HepG2 (cell line): ENCODE measurements around the gene ZCCHC10. TPM values are rescaled to one million over a fixed set of nuclear protein-coding genes. Genes with fewer than 3 reads are reported as not detected.

ENCODE experiments used
- ERF ChIP-seq: IDR thresholded peaks from 2 replicates; pipeline ENCODE4 v1.6.1; 2018; ENCODE audit warnings: missing biosample characterization, missing genetic modification reagents
- HNRNPL ChIP-seq: fragments of 200-400 bp; formaldehyde crosslinking; IDR thresholded peaks from 2 replicates; pipeline ENCODE4 v1.6.1; 2017; ENCODE audit warnings: mild to moderate bottlenecking, low read depth, low read length
- KMT2A ChIP-seq: sonication (generic); formaldehyde crosslinking; IDR thresholded peaks from 2 replicates; pipeline ENCODE4 v1.4.0; 2020; ENCODE audit warnings: missing genetic modification reagents
- SRSF9 ChIP-seq: fragments of 200-400 bp; formaldehyde crosslinking; IDR thresholded peaks from 2 replicates; pipeline ENCODE4 v1.6.1; 2018; ENCODE audit warnings: borderline replicate concordance, mild to moderate bottlenecking, low read depth, low read length; ENCODE audit not compliant: insufficient read depth, poor library complexity, severe bottlenecking
- ZBTB40 ChIP-seq, 2 experiments: fragments of 450-650 bp in 1 of 2; sonication (generic) in 1 of 2; formaldehyde crosslinking in 1 of 2; IDR thresholded peaks; 2 replicates each; pipeline versions ENCODE4 v1.6.1 to v1.8.0; 2016 to 2022; ENCODE audit warnings: antibody characterized with exemption in 1 of 2, mild to moderate bottlenecking in 1 of 2, missing genetic modification reagents in 1 of 2
- ZBTB49 ChIP-seq: sonication (generic); formaldehyde crosslinking; IDR thresholded peaks from 2 replicates; pipeline ENCODE4 v1.4.0; 2020; ENCODE audit warnings: missing genetic modification reagents, borderline replicate concordance
- ZNF263 ChIP-seq: sonication (generic); formaldehyde crosslinking; IDR thresholded peaks from 2 replicates; pipeline ENCODE4 v1.4.0; 2020; ENCODE audit warnings: missing genetic modification reagents
- ZXDC ChIP-seq: sonication (generic); formaldehyde crosslinking; IDR thresholded peaks from 2 replicates; pipeline ENCODE4 v1.5.0; 2020; ENCODE audit warnings: mild to moderate bottlenecking, missing genetic modification reagents
- polyA plus RNA-seq, 8 experiments: library from polyadenylated mRNA; depleted of rRNA in 3 of 8; stranded (reverse) in 7 of 8; unstranded in 1 of 8; fragments of >200 nt; fragmentation: Illumina TruSeq in 4 of 8; extraction: Trizol in 4 of 8; gene quantifications; 2 replicates each; pipeline versions ENCODE4 v1.2.1 to v1.2.3, GENCODE V29; 2011 to 2016; ENCODE audit warnings: low read depth in 4 of 8, missing spikeins in 1 of 8, mixed read lengths in 1 of 8; ENCODE audit not compliant: insufficient read depth in 1 of 8
- total RNA-seq, 5 experiments: library from RNA; depleted of rRNA; stranded (reverse); fragments of >200 nt; fragmentation: Illumina TruSeq; extraction: Trizol; gene quantifications; 2 replicates each; pipeline ENCODE4 v1.2.3, GENCODE V29; 2016; ENCODE audit warnings: low read depth in 1 of 5
- TF ChIP-seq, protein P1 (sequence below): sonication (generic); formaldehyde crosslinking; conservative IDR thresholded peaks from 2 replicates; pipeline ENCODE4 v1.4.0; 2020; ENCODE audit warnings: missing genetic modification reagents

ZCCHC10 gene
- total and polyA plus RNA-seq, 2 of the 13 experiments (the other 11 are each of a cell fraction or from before 2014, with no cell fraction given), result 40.7 to 48.2 TPM

DNA sequence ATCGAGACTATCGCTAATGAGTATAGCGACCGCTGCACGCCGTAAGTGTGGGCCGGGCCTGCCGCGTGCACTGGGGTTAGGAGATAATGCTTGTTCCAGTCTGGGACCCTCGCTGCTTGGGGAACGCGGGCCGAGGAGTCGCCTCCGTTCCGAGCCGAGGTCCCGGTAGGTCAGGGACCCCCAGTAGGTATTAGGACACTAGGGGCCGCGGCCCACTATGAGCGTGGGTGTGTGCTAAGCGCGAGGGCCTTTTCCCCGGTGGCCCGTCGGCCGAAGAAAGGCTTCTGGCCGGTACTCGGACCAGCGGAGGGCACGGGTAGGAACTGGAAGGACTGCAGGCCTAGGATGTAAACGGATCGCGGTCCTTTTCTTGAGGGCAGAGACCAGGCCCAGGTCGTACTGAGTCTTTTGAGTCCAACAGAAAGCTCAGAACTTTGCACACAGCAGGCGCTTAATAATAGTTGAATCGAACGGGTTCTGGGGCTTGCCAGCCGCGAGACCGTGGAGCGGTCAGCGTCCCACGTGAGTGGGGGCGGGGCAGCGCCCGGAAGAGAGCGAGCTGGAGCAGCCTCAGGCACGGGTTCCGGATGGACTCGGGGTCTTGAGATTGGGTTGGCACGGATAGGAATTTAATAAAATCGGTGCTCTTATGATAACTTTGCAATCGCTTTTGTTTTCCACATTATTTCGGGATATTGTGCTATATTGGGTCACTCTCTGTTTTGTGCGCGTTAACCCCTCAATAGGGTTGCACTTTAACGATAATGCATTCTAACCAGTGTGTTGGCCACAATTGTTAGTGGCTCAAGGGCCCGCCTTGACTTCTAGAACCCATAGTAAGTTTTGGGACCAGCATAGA is 26.2 kb upstream of the ZCCHC10 start (continued):
- no peak for TF ChIP-seq ZBTB49
- TF ChIP-seq, protein P1, sequence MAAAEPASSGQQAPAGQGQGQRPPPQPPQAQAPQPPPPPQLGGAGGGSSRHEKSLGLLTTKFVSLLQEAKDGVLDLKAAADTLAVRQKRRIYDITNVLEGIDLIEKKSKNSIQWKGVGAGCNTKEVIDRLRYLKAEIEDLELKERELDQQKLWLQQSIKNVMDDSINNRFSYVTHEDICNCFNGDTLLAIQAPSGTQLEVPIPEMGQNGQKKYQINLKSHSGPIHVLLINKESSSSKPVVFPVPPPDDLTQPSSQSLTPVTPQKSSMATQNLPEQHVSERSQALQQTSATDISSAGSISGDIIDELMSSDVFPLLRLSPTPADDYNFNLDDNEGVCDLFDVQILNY (CRISPR knock-in tag), result no peak
- no peak for TF ChIP-seq ERF (CRISPR knock-in tag)
- TF ChIP-seq ZBTB40 (IDR thresholded peaks at IDR 0.05), result no peak
- TF ChIP-seq ZBTB40 (CRISPR knock-in tag; IDR thresholded peaks at IDR 0.05), result peak; percentile 33; the same call in 1 of the 2 replicates
- no peak for TF ChIP-seq ZNF263 (CRISPR knock-in tag)
- TF ChIP-seq HNRNPL, result no peak; the same call in 1 of the 2 replicates
- TF ChIP-seq SRSF9, result no peak
- 0 out of 2 replicates have a peak, but pooled peaks have one; percentile 17 for TF ChIP-seq ZXDC (CRISPR knock-in tag)
- no peak for TF ChIP-seq KMT2A (CRISPR knock-in tag)
